Trophoblast cell (in vitro differentiated cells and primary cell): ENCODE measurements around the gene LRFN5.

Experiments
- DNase-seq, 2 donors: peaks; one replicate each; pipeline ENCODE4 v3.0.0-alpha.2; 2016
- H2AFZ ChIP-seq: 2 replicates; pipeline ENCODE4 v1.6.1; 2013; ENCODE audit warnings: low read length, moderate library complexity, mild to moderate bottlenecking; ENCODE audit not compliant: insufficient read depth, poor library complexity
- H2AK5ac ChIP-seq: 2 replicates; pipeline ENCODE4 v1.6.1; 2013; ENCODE audit warnings: mild to moderate bottlenecking, low read length
- H2BK120ac ChIP-seq: 2 replicates; pipeline ENCODE4 v1.6.1; 2013; ENCODE audit warnings: low read length, mild to moderate bottlenecking, moderate library complexity; ENCODE audit not compliant: insufficient read depth, poor library complexity
- H2BK12ac ChIP-seq: 2 replicates; pipeline ENCODE4 v1.6.1; 2013; ENCODE audit warnings: mild to moderate bottlenecking, low read length, moderate library complexity
- H2BK5ac ChIP-seq: 2 replicates; pipeline ENCODE4 v1.6.1; 2013; ENCODE audit warnings: low read length, low read depth, moderate library complexity, mild to moderate bottlenecking; ENCODE audit not compliant: poor library complexity
- H3K14ac ChIP-seq: 2 replicates; pipeline ENCODE4 v1.6.1; 2013; ENCODE audit warnings: mild to moderate bottlenecking, low read length
- H3K18ac ChIP-seq: 2 replicates; pipeline ENCODE4 v1.6.1; 2013; ENCODE audit warnings: mild to moderate bottlenecking, low read length
- H3K23ac ChIP-seq: 2 replicates; pipeline ENCODE4 v1.6.1; 2013; ENCODE audit warnings: low read length
- H3K27ac ChIP-seq: 2 replicates; pipeline ENCODE4 v1.5.1; 2013; ENCODE audit warnings: low read depth, mild to moderate bottlenecking, inconsistent platforms, low read length, moderate library complexity
- H3K27me3 ChIP-seq: 2 replicates; pipeline ENCODE4 v1.6.1; 2013; ENCODE audit warnings: inconsistent platforms, mild to moderate bottlenecking, low read length, moderate library complexity; ENCODE audit not compliant: insufficient read depth
- H3K36me3 ChIP-seq, 2 experiments: 1 replicate in 1 of 2; 2 replicates in 1 of 2; pipeline ENCODE4 v1.6.1; 2013; ENCODE audit warnings: low read length in 2 of 2, mild to moderate bottlenecking in 2 of 2, moderate library complexity in 1 of 2; ENCODE audit not compliant: insufficient read depth in 2 of 2, control insufficient read depth in 1 of 2
- H3K4ac ChIP-seq: 2 replicates; pipeline ENCODE4 v1.6.1; 2013; ENCODE audit warnings: low read depth, mild to moderate bottlenecking, low read length, moderate library complexity
- H3K4me1 ChIP-seq, 2 experiments: 1 replicate in 1 of 2; 2 replicates in 1 of 2; pipeline ENCODE4 v1.6.1; 2013; ENCODE audit warnings: low read length in 2 of 2, mild to moderate bottlenecking in 2 of 2, moderate library complexity in 1 of 2; ENCODE audit not compliant: insufficient read depth in 2 of 2, control insufficient read depth in 1 of 2
- H3K4me2 ChIP-seq: 2 replicates; pipeline ENCODE4 v1.6.1; 2013; ENCODE audit warnings: inconsistent platforms, mild to moderate bottlenecking, low read length, moderate library complexity
- H3K4me3 ChIP-seq: 2 replicates; pipeline ENCODE4 v1.5.1; 2013; ENCODE audit warnings: mild to moderate bottlenecking, low read depth, low read length, inconsistent platforms
- H3K79me1 ChIP-seq: one replicate; pipeline ENCODE4 v1.6.1; 2013; ENCODE audit warnings: low read length
- H3K79me2 ChIP-seq: 2 replicates; pipeline ENCODE4 v1.6.1; 2013; ENCODE audit warnings: low read length, mild to moderate bottlenecking; ENCODE audit not compliant: control insufficient read depth, insufficient read depth, poor library complexity
- H3K9ac ChIP-seq: 2 replicates; pipeline ENCODE4 v1.6.1; 2013; ENCODE audit warnings: mild to moderate bottlenecking, low read length
- H3K9me3 ChIP-seq: 2 replicates; pipeline ENCODE4 v1.6.1; 2013; ENCODE audit warnings: low read depth, mild to moderate bottlenecking, control low read depth, inconsistent platforms, low read length; ENCODE audit not compliant: insufficient read depth
- H4K12ac ChIP-seq: 2 replicates; pipeline ENCODE4 v1.6.1; 2013; ENCODE audit warnings: low read depth, mild to moderate bottlenecking, low read length, moderate library complexity
- H4K8ac ChIP-seq: 2 replicates; pipeline ENCODE4 v1.6.1; 2013; ENCODE audit warnings: low read depth, mild to moderate bottlenecking, low read length, moderate library complexity
- H4K91ac ChIP-seq: one replicate; pipeline ENCODE4 v1.6.1; 2013; ENCODE audit warnings: low read depth, mild to moderate bottlenecking, low read length, moderate library complexity
- WGBS: extraction: QIAGEN DNeasy Blood & Tissue Kit; methylation state at CpG from one replicate; pipeline ENCODE4 v1.1.7; 2013; ENCODE audit warnings: missing lambda C conversion rate; ENCODE audit not compliant: insufficient read length, insufficient coverage; ENCODE audit errors: extremely low coverage; 5-methylcytosine and 5-hydroxymethylcytosine counted together

The LRFN5 gene

DNA sequence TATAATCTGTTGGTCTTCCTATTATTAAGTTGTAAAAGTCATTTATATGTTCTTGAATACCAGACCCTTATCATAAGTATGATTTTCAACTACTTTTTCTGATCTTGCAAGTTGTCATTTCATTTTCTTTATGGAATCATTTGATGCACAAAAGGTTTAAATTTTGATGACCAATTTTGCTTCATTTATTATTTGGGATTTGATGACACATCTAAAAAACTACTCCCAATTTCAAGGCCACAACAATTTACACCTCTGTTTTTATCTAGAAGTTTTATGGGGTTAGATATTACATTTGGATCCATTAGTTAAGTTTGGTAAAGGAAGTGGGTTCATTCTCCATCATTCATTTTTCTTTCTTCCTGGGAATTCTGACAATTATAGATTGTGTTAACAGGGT is 259.2 kb downstream of the LRFN5 start:
- H3K23ac ChIP-seq, result no peak overlapping the region
- no peaks in the 10 kb centered on the region for H3K79me2 ChIP-seq
- no peaks in the 10 kb centered on the region for H3K36me3 ChIP-seq
- H2BK12ac ChIP-seq, result no peak overlapping the region
- no peak overlapping the region for H4K8ac ChIP-seq
- H3K27ac ChIP-seq, result no peak overlapping the region
- H4K91ac ChIP-seq, result no peak overlapping the region
- no peak overlapping the region for H2BK120ac ChIP-seq
- no peak overlapping the region for H2AFZ ChIP-seq
- no peak overlapping the region for H2AK5ac ChIP-seq
- H3K18ac ChIP-seq, result no peak overlapping the region
- H2BK5ac ChIP-seq, result no peak overlapping the region
- H3K4me1 ChIP-seq, result no peaks in the 10 kb centered on the region
- H3K14ac ChIP-seq, result no peak overlapping the region
- H3K27me3 ChIP-seq, result no peaks in the 10 kb centered on the region
- no peak overlapping the region for H3K4me2 ChIP-seq
- H3K79me1 ChIP-seq, result no peaks in the 10 kb centered on the region
- H3K4me3 ChIP-seq, result no peak overlapping the region
- no peak overlapping the region for H3K4ac ChIP-seq
- no peak overlapping the region for H4K12ac ChIP-seq
- no peak overlapping the region for H3K9ac ChIP-seq
- no peak for DNase-seq
- no peaks in the 10 kb centered on the region for H3K9me3 ChIP-seq

DNA sequence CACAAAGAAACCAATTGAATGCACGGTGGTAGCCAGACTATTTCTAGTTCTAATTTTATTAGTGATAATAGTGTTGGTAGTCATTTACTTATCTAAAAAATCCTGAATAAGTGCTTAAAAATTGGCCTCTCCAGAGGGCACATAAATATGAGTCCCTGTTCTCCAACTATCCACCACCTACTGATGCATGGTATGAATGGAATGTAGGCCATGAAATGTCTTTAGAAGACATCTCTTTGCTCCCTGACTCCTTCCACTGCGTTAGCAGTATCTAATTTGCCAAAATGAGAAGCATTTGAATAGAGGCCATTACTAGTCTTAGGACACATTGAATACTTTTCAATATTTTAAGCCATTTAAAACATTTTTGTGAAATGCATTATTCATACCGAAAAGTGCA is 261.7 kb downstream of the LRFN5 start:
- Histone ChIP-seq H4K8ac (no peak overlapping the region), H3K79me1 (no peaks in the 10 kb centered on the region), H3K9me3 (no peaks in the 10 kb centered on the region), H2AK5ac (no peak overlapping the region), H2BK12ac (no peak overlapping the region), H3K36me3 (no peaks in the 10 kb centered on the region), H2BK120ac (no peak overlapping the region), H3K9ac (no peak overlapping the region), H3K23ac (no peak overlapping the region), H3K4ac (no peak overlapping the region), H2BK5ac (no peak overlapping the region), H3K27ac (no peak overlapping the region), H3K4me2 (no peak overlapping the region), H4K12ac (no peak overlapping the region), H4K91ac (no peak overlapping the region), H2AFZ (no peak overlapping the region), H3K18ac (no peak overlapping the region), H3K14ac (no peak overlapping the region), H3K79me2 (no peaks in the 10 kb centered on the region), H3K4me3 (no peak overlapping the region), H3K4me1 (no peaks in the 10 kb centered on the region), H3K27me3 (no peaks in the 10 kb centered on the region)
- WGBS, result no CpG with 5 or more reads among the region's 3 CpGs
- DNase-seq, result no peak

GRCh38 chr14:41872931-41873685 is 266.4 kb downstream of the LRFN5 start:
- Histone ChIP-seq H3K79me2 (no peaks in the 10 kb centered on the region), H4K12ac (no peak overlapping the region), H3K14ac (no peak overlapping the region)

GRCh38 chr14:41873686-41874317 is 267.1 kb downstream of the LRFN5 start:
- Histone ChIP-seq H3K4me1 (no peaks in the 10 kb centered on the region), H3K14ac (no peak overlapping the region)
- WGBS, result no CpG with 5 or more reads among the region's 1 CpG

More at GRCh38 chr14:41872931-41873685, 266.4 kb downstream of the LRFN5 start:
- H3K79me1 ChIP-seq, result no peaks in the 10 kb centered on the region
- no peak overlapping the region for H2AFZ ChIP-seq
- WGBS, result no CpG with 5 or more reads among the region's 4 CpGs
- DNase-seq, result peak in 1 of 2 donors; percentile 67
- no peak overlapping the region for H4K8ac ChIP-seq
- no peak overlapping the region for H3K27ac ChIP-seq
- no peaks in the 10 kb centered on the region for H3K9me3 ChIP-seq
- H3K4ac ChIP-seq, result no peak overlapping the region
- H3K4me2 ChIP-seq, result no peak overlapping the region
- H3K23ac ChIP-seq, result no peak overlapping the region
- no peak overlapping the region for H2BK5ac ChIP-seq
- H3K18ac ChIP-seq, result no peak overlapping the region
- no peaks in the 10 kb centered on the region for H3K36me3 ChIP-seq
- no peak overlapping the region for H4K91ac ChIP-seq
- no peak overlapping the region for H2BK120ac ChIP-seq
- H2BK12ac ChIP-seq, result no peak overlapping the region
- H3K4me1 ChIP-seq, result no peaks in the 10 kb centered on the region
- H2AK5ac ChIP-seq, result no peak overlapping the region
- H3K9ac ChIP-seq, result no peak overlapping the region
- no peak overlapping the region for H3K4me3 ChIP-seq
- H3K27me3 ChIP-seq, result no peaks in the 10 kb centered on the region

More at GRCh38 chr14:41873686-41874317, 267.1 kb downstream of the LRFN5 start:
- H3K4me3 ChIP-seq, result no peak overlapping the region
- H3K23ac ChIP-seq, result no peak overlapping the region
- no peak overlapping the region for H3K4ac ChIP-seq
- no peak overlapping the region for H2AFZ ChIP-seq
- H2BK120ac ChIP-seq, result no peak overlapping the region
- H3K4me2 ChIP-seq, result no peak overlapping the region
- no peak overlapping the region for H2AK5ac ChIP-seq
- no peak overlapping the region for H4K12ac ChIP-seq
- H3K79me2 ChIP-seq, result no peaks in the 10 kb centered on the region
- H2BK5ac ChIP-seq, result no peak overlapping the region
- H3K79me1 ChIP-seq, result no peaks in the 10 kb centered on the region
- no peaks in the 10 kb centered on the region for H3K9me3 ChIP-seq
- no peak for DNase-seq
- no peaks in the 10 kb centered on the region for H3K27me3 ChIP-seq
- no peak overlapping the region for H2BK12ac ChIP-seq
- H3K18ac ChIP-seq, result no peak overlapping the region
- no peak overlapping the region for H3K27ac ChIP-seq
- H4K91ac ChIP-seq, result no peak overlapping the region
- no peaks in the 10 kb centered on the region for H3K36me3 ChIP-seq
- H4K8ac ChIP-seq, result no peak overlapping the region
- no peak overlapping the region for H3K9ac ChIP-seq
